Vagina (tissue), 2 donors: ENCODE measurements around the gene ARHGEF12.

Experiments
- CTCF ChIP-seq, 3 experiments: fragments of 450-650 bp in 2 of 3; fragments of 200-600 bp in 1 of 3; sonication (generic) in 1 of 3; IDR thresholded peaks; one replicate each; pipeline ENCODE4 v1.5.1; 2017 to 2019; ENCODE audit warnings: antibody characterized with exemption in 3 of 3, mild to moderate bottlenecking in 2 of 3, moderate library complexity in 2 of 3
- POLR2A ChIP-seq, 2 donors: fragments of 450-650 bp; IDR thresholded peaks; one replicate each; pipeline ENCODE4 v1.6.1; 2017; ENCODE audit warnings: antibody characterized with exemption in 2 of 2, mild to moderate bottlenecking in 2 of 2, moderate library complexity in 2 of 2

GRCh38 chr11:120532082-120532831 lies 196.0 kb downstream of the ARHGEF12 start:
- TF ChIP-seq POLR2A (IDR thresholded peaks at IDR 0.05) (no peak), CTCF (IDR thresholded peaks at IDR 0.05) (no peak)
